Stimulated activated CD4-positive, alpha-beta T cell treated with anti-CD3 and anti-CD28 coated beads, Interleukin-2, amount 100 ng/mL, for 24 hours (primary cell): ENCODE data around the gene RBBP4.
A peak's percentile ranks its signal among the peaks of the same experiment; 100 is the strongest.
"Not testable (repeated sequence)": the region's sequence is repeated elsewhere in the genome, so short reads cannot be mapped to it uniquely, and the experiment has no call there.

Experiments used
- DNase-seq, 2 donors: peaks; one replicate each; pipeline ENCODE4 v3.0.0-alpha.2; 2020

The RBBP4 gene

DNA sequence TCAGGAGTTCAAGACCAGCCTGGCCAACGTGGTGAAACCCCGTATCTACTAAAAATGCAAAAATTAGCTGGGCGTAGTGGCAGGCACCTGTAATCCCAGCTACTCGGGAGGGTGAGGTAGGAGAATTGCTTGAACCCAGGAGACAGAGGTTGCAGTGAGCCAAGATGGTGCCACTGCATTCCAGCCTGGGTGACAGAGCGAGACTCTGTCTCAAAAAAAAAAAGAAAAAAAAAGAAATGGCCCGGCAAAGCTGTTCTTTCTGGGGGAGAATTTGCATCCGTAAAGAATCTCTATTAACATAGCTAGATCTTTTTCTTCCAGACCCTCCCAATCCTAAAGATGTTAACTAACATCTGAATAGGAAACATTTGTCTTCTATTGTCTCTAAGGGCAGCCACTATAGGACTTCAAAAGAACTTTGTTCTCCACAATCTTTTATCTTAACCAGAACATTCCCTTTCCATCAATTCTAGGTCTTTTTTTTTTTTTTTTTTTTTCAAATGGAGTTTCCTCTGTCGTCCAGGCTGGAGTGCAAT, 8.6 kb upstream of the RBBP4 start:
- not testable (repeated sequence) for DNase-seq

DNA sequence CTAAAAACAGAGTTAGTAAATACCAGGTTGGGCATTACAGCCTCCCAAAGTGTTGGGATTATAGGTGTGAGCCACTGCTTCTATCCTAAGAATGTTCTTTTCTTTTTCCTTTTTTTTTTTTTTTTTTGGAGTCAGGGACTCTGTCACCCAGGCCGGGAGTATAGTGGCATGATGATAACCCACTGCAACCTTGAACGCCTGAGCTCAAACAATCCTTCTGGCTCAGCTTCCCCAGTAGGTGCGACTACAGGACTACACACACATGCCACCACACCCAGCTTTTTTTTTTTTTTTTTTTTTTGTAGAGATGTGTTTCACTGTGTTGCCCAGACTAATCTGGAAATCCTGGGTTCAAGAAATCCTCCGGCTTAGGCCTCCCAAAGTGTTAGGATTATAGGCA, 6.6 kb upstream of the RBBP4 start:
- no peak for DNase-seq

DNA sequence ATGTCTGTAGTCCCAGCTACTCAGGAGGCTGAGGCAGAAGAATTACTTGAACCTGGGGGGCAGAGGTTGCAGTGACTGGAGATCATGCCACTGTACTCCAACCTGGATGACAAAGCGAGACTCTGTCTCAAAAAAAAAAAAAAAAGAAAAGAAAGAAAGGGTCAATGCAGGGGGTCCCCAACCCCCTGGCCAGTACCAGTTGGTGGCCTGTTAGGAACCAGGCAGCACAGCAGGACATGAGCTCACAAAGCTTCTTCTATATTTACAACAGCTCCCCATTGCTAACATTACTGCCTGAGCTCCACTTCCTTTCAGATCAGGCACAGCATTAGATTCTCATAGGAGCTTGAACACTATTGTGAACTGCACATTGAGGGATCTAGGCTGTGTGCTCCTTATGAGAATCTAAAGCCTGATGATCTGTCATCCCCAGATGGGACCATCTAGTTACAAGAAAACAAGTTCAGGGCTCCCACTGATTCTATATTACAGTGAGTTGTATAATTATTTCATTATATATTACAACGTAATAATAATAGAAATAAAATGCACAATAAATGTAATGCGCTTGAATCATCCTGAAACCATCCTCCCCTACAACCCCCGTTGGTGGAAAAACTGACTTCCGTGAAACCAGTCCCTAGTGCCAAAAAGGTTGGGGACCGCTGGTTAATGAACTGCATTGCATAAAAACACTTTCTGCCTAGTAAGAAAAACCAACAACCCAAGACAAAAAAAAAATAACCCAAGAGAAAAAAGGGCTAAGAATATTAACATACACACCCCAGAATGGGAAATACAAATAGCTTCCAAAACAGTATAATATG, 3.5 kb upstream of the RBBP4 start:
- DNase-seq: peak; percentile 25 to 31

DNA sequence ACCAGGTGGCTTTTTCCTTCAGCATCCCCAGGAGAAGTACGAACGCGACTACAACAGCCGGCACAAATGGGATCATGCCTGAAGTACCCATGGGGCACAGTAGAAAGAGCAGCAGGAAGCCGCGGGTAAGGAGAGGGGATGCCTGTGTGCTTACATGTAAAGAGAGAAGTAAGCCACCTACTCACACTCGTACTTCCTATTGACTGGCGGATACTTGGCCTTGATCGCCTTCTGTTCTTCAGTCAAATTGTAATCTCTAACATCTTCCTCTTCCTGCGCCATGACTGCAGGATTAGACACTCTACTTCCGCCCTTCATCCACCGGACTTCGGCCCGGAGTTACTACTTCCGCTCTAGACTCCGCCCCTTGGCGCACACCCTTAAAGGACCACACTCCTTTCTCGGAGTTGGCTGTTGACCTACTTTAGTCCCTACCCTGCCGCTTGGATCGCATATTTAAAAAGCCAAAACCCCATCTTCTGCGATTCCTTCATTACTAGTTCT, 708 bp upstream of the RBBP4 start, which contains the start of gene ZBTB8OS:
Gene ZBTB8OS, minus strand, starts transcription at position 303 of the 504 bp plus-strand sequence. Its CDS starts 21 bp downstream, at position 282.
- peak; percentile 85 to 88 for DNase-seq

DNA sequence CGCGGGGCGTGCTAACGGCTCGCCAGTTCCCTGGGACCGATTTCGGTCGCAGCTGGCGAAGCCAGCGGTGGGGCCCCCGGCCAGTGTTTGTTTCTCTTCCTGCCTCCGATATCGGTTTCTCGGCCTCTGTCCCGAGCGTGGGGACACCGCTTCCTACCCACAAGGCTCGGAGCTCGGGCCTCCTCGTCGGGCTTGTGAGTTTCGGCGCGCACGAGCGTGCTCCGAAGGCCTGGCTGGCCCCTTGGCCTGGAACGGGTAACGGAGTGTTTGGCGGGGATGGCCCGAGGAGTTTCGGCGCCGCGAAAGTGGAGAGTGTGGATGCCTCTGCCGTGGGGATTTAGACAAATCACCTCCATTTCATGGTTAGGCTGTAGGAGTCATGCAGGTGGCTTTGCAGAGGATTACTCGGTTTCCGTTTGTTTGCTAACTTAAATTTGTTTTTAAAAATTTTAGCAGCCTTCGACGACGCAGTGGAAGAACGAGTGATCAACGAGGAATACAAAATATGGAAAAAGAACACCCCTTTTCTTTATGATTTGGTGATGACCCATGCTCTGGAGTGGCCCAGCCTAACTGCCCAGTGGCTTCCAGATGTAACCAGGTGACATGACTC, 559 bp downstream of the RBBP4 start:
- no peak for DNase-seq

DNA sequence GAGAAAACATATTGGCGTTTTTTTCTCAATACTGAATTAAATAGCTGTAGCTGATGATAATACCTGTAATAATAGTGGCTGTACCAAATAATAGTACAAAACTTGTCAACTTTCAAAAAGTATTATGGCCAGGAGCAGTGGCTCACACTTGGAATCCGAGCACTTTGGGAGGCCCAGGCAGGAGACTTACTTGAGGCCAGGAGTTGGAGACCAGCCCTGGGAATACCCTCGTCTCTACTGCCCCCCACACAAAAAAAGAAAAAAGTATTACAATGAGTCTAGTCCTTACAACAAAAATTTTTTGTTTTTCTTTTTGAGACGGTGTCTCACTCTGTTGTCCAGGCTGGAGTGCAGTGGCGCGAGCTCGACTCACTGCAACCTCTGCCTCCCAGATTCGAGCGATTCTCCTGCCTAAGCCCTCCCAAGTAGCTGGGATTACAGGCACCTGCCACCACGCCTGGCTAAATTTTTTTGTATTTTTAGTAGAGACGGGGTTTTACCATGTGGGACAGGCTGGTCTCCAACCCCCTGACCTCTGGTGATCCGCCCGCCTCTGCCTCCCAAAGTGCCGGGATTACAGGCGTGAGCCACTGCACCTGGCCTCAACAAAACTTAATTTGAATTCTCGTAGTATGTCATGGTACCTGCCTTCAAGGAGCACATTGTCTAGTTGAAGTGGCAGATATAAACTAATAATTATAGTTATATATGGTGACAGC, 1.4 kb downstream of the RBBP4 start:
- no peak for DNase-seq

DNA sequence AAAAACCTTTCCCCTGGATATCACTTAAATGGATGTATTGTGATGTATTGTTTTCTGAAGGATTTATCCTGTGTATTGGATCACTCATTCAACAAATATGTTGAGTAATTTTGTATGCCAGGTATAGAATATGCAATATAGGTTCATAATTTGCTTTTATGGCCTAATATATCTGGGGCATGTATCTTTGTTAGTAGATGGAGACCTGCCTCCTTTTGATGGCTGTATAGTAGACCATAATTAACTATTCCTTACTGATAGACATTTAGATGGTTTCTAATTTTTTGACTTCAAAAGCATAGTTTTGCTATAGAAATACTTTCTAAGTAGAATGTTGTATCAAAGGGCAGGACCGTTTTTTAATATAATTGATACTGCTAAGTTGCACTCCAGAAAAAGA, 8.6 kb downstream of the RBBP4 start:
- DNase-seq: no peak

DNA sequence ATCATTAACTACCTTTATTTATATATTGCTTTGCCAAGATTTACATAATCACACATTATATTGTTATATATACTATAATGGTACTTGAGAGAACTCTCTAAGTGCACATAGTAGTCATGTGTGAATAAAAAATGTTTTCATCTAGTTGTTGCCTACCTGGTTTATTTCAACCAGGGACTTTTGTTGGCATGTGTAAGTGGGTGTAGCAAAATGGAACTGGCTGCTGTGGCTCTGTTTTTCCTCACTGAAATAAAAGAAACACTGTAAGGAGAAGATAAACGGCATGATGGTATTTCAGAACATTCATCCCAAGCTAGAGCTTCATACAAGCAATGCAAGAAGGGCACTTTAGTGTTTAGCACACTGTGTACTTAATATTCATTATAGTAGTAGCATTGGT, 14.9 kb downstream of the RBBP4 start:
- DNase-seq: no peak

DNA sequence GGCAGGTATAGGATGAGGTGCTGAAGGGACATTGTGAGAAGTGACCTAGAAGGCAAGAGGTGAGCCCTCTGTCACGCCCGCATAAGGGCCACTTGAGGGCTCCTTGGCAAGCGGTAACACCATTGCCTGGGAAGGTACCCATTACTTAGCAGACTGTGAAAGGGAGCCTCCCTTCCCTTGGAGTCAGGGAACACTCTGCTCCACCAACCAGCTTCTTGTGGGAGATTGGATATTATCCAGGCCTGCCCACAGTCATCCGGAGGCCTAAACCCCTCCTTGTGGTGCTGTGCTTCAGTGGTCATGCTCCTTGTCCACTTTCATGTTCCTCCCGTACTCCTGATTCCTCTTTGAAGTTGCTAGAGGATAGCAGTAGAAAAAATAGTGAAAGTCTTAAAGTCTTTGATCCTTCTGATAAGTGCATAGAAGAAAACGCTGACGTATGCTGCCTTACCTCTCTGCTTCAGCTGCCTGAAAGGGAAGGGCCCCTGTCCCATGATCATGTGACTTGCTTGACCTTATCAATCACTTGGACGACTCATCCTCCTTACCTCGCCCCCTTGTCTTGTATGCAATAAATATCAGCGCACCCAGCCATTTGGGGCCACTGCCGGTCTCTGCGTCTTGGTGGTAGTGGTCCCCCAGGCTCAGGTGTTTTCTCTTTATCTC, 16.0 kb downstream of the RBBP4 start:
- no peak for DNase-seq

DNA sequence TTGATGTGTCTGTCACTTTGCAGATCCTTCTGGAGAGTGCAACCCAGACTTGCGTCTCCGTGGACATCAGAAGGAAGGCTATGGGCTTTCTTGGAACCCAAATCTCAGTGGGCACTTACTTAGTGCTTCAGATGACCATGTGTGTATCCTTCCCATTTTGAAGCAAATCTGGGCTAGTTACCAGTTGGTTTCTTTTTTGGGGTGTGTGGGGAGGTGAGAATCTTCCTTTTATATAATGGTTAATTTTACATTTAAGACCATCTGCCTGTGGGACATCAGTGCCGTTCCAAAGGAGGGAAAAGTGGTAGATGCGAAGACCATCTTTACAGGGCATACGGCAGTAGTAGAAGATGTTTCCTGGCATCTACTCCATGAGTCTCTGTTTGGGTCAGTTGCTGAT, 17.7 kb downstream of the RBBP4 start:
- not testable (repeated sequence) for DNase-seq

DNA sequence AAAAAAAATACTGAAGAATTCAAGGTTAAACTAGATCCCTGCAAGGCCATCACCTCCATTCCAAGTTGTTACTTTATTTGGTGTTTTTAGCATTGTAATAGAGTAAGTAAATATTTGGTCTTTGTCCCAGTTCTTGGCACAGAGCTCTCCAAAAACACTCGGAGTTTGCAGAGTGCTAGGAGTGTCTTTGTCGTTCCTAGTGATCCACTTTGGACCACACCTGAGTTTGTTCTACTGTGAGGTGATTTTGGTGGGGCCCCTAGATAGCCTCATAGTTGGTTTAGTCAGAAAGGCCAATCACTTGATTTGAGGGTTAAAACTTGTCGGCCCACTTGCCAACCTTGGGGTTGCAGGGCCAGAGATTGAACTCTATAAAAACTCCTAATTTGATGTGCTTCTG, 25.9 kb downstream of the RBBP4 start:
- DNase-seq: no peak

DNA sequence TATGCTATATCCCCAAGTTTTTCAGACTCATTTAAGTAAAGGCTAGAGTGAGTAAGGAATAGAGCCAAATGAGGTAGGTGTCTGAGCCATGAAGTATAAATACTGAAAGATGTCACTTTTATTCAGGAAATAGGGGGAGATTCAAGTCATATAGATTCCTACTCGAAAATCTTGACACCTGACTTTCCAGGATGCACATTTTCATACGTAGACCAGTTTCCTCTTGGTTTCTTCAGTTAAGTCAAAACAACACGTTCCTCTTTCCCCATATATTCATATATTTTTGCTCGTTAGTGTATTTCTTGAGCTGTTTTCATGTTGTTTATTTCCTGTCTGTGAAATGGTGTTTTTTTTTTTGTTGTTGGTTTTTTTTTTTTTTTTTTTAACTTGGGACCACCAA, 29.0 kb downstream of the RBBP4 start:
- not testable (repeated sequence) for DNase-seq

DNA sequence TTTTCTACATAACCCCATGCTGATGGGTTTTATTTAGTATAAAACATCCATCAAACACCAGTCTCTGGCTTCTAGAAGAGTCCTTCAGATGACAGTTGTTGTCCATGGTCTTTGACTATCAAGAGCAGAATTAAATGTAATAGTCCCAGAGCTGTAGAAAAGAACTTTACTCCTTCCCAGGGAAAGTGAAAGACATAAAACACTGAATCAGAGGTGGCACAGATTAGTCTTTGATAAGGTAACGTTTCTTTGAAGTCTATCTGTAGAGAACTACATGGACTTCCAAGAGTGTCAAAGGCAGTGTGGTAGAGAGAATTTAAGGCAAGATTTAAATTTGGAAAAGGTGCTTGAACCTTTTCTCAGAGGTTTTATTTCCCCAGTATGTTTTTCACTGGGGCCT, 29.6 kb downstream of the RBBP4 start:
- DNase-seq: no peak

DNA sequence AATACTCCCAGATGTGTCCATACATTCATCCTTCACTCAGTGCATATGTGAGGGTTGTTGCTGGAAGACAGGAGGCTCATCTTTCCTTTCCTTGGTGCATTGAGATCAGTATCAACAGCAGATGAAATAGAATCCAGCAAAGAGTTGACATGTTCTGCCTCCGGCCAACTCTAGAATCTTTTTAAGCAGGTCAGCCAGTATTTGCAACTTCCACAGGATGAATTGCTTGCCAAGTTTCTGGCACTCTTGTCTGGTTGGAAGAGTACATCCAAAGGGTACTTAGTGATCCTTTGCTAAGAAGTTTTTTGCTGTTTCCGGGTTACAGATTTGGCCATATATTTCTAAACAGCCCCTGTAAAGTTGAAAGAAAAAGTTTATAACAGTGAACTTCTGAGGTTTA, 30.5 kb downstream of the RBBP4 start:
- DNase-seq: no peak

DNA sequence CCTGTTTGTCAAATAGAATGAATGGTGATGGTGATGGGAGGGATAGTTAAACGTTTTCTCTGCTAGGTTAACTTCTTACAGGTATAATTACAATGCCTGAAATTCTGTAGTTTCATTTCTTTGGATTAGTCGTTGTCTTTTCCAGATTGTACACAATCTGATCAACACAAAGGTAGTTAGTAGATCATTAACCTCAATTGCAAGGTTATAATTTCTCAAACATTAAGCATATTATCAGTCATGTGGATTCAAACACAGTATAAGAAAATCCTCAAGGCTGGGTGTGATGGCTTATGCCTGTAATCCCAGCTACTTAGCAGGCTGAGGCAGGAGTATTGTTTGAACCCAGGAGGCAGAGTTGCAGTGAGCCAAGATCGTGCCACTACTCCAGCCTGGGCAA, 31.0 kb downstream of the RBBP4 start:
- DNase-seq: no peak

DNA sequence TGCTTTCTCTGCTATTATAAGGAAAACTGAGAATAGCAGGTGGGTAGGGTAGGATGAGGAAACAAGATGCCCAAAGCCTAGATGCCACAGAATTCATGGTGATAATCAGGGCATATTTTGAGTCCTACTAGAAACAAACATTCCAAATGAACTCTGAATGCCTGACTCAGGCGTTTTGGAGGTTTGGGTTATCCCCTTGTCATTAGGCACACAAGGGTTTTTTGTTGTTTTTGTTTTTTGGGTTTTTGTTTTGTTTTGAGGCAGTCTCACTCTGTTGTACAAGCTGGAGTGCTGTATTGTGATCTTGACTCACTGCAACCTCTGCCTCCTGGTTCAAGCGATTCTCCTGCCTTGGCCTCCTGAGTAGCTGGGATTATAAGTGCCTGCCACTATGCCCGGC, 32.4 kb downstream of the RBBP4 start:
- no peak for DNase-seq

DNA sequence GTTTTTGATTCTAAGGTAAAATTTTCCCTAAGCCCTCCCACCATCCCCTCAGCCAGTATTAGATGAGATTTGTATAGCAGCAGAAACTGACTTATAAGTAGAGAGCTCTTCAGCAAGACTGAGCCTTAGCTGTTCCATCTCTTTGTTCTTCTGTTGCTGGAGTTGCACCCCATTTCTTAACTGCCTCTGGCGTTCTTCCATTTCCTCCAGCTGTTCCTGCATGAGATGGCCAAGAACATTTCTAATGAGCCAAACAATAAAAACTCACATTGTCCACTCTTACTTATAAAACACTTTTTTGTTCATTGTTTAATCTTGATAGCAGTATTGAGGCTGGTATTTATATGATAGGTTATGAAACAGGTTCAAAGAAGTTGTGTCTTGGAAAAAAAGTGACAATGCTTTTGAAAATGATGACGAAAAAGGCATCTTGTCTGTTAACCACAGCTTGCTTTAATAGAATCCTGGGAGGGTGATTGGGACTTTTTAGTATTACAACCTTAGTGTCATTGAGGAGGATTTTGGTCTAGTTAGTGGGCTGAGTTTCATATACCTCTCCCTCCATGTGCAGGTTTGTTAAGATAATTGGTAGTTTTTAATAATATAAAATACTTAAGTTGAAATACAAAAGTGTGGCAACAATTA, 33.3 kb downstream of the RBBP4 start:
- DNase-seq: no peak

DNA sequence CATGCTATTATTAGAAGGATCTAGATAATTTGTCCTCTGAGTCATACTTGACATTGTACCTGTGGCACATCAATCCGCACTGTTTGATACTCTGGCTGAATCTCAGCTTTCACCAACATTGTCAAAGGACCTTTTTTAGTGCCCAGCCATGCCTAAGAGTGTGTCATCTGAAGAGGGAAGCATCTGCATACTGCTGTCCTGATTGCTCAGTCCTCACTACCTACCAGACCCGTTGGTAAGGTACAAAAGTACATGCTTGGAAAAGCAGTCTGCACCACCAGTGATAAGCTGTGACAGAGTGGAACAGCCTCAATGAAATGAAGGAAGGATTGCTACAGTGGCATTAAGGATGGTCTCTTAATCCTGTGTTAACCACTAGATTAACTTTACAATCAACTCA, 34.5 kb downstream of the RBBP4 start:
- no peak for DNase-seq

DNA sequence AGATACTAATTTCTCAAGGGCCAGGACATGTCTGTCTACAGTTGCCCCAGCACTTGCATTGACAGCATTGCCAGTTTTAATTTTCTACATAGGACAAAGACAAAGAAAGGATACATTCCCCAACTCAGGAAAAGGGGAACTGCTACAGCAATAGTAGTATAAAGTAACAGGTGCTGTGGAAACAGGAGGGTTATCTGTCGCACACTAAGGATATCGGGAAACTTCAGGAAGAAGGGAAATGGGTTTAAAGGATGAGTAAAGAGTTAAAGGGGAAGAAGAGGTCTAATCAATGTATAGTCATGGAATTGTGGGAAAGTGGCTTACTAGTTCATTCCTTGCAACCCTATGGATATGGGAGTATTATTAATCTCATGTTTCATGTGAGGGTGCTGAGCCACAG, 35.4 kb downstream of the RBBP4 start:
- no peak for DNase-seq

DNA sequence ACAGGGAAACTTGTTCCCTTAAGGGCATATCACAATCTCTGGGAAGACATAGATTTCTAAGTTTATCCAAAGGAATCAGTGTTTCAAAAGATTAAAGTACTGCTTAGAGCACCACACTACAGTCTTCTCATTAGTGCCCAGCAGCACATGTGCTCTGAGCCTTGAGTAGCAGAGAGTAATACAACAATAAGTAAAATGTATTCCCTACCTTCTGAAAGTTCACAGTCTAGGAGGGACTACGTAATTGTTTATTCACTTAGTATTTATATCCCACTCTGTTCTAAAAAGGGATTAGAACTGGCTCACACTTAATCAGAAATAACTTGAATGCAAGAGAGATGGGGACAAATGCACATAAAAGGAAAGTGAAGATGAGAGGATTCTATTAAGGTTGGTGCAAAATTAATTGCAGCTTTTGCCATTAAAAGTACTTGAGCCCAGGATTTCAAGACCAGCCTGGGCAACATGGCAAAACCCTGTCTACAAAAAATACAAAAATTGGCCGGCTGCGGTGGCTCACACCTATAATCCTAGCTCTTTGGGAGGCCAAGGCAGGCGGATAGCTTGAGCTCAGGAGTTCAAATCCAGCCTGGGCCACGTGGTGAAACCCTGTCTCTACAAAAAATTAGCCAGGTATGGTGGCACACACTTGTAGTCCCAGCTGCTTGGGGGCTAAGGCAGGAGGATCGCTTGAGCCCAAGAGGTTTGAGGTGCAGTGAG, 42.6 kb downstream of the RBBP4 start:
- no peak for DNase-seq

DNA sequence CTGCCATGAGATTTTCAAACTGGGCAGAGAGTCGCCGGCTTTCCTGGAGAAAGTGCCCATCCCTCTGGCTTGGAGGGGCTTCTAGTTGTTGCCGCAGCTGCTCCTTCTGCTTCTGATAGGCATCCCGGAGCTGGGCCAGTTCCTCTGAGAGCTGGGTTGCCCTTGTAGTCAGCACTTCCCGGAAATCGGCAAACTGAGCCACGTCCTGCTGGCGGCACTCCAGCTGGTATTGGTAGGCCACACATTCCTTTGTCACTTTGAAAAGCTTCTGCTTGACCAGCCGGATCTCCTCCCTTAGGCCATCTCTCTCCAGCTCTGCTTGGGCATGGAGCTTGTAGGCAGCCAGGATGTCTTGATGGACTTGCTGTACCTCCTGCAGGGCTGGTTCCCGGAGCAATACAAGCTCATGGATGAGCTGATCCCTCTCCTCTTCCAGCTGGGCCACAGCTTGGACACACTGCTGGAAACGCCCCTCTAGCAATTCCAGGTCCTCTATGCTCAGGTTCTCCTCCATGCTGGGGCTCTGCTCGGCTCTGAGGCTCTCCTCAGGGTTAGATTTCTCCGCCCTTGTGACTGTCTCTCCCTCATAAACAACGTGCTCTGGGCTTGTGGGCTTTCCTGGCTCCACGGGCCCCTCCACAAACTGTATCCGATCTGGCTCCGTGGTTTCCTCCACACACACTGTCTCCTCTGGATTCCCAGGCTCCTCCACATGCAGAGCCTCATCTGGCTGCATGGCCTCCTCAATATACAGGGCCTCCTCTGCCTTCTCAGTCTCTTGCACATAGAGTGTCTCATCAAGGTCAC, 44.3 kb downstream of the RBBP4 start:
- no peak for DNase-seq
